Measurements from ENCODE around the gene SUMO3.

The SUMO3 gene

DNA sequence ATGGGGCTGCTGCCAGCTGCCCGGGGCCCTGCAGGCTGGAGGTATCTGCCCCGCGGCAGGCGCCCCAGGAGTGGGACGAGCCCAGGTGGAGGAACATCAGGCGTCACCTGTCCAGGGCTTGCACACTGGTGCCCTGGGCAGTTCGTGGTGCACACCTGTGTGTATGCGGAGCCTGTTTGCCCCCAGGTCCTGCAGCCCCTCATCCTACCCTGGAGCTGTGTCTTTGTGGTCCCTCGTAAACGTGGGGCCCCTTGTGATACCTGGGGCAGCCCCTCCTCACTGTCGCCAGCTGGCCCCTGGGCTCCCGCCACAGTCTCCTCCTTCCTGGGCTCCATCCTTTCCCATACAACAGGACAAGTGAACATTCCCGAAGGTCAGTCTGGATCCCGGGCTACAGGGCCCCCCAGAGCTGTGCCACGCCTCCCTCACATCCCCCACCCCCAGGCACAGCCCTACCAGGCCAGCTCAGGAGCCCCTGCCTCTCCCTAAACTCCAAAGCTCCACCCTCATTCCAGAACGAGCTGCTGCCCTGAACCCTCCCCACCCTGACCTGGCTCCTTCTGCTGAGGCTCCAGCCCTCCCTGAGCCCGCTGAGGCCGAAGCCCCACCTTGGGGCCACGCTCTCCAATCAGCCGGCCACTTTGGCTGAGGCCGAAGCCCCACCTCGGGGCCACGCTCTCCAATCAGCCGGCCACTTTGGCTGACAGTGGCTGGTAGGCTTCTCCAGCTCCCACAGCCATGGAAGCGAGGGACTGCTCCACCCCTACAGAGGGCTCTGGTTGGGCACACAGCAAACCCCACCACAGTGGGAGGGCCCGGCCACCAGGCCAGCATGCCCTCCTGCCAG, 58.9 kb downstream of the SUMO3 start:
- peak; percentile 56 for DNase-seq

DNA sequence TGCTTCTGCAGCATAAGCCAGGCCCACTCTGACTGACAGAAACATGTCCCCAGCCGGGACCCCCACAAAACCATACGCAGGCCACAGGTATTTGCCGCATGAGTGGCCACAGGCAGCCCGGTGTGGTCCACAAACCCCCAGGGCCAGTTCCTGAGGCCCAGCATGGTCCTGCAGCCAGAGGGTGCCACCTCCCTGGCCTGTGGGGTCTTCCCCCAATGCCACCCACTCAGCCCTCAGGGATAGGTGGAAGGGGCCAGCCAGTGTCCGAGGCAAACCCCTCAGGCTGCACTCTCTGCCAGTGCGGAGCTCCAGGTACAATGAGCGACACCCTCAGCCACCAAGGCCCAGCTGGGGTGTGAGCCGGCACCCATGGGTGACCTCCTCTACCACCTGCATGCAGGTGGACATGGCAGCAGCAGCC, 59.7 kb downstream of the SUMO3 start:
- DNase-seq: peak; percentile 53

DNA sequence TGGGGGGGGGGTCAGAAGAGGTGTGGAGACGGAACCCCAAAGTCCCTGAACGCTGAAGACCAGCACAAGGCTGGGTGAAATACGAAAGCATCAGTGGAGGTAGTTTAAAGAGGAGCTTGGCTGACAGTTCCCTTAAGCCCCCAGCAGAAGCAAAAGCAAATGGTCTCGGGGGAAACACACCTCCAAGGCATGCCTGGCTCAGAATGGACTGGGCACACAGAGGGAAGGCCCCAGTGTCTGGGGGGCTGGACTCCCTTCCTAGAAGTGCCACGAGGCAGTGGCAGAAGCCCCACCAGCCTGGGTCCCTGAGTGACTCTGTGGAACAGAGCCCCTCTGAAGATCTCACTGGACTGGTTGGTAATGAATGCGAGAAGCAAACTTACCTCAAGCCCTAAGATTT, 60.1 kb downstream of the SUMO3 start:
- DNase-seq: peak; percentile 52

DNA sequence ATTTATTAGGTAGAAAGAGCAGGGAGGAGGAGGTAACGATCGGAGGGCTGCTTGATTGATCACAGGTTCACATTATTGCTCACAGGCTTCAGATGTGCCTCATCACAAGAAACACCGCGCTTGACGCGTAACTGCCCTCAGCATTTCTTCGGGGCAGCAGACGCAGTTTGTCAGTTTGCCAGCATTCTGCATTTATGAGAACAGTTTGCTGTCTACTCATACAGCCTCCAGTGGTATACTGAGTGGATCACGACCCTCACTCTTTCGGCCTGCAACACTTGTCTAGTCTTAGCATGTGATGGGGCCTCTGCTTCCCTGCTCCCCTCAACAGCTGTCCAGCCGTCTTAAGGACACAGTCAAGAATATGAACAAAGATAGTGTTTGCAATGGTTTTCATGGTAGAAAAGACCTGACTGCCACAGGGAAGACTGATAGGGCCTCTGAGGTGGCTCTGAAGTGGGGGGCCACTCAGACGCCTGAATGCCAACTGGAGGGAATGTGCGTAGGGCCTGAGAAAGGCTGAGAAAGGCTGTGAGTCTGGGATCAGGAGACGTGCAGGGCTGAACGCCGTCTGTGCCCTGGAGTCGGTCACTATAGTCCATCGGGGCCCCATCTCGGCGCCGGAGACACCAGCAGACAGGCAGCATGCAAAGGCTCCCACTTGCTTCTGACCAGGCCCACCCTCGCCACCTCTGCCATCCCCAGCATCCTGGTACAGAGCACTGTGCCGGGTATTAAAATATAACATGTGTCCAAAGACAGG, 61.3 kb downstream of the SUMO3 start:
- DNase-seq: peak; percentile 41

All from activated effector memory CD4-positive, alpha-beta T cell treated with anti-CD3 and anti-CD28 coated beads, Interleukin-2, amount 50 U/mL, for 16 hours (primary cell).